GM23338 (cell line): ENCODE measurements around the gene ICAM2. TPM values are rescaled to one million over a fixed set of nuclear protein-coding genes. Genes with fewer than 3 reads are reported as not detected.

Source experiments
- ATAC-seq: fragments of 200-7000 bp; cut with Tn5 transposase; 3 replicates; pipeline ENCODE4 v1.9.1; 2020
- DNase-seq: peaks from one replicate; pipeline ENCODE4 v3.0.0-alpha.2; 2015; ENCODE audit warnings: low spot score
- H2AFZ ChIP-seq: fragments of 200-600 bp; sonication (generic); 2 replicates; pipeline ENCODE4 v1.8.0; 2016; ENCODE audit warnings: antibody characterized with exemption, mild to moderate bottlenecking, moderate library complexity
- H3F3A ChIP-seq: fragments of 200-600 bp; sonication (generic); replicated peaks from 2 replicates; pipeline ENCODE4 v1.8.0; 2017; ENCODE audit warnings: antibody characterized with exemption, mixed run types, low read depth
- H3K27ac ChIP-seq: fragments of 200-600 bp; sonication (generic); 2 replicates; pipeline ENCODE4 v1.6.1; 2016; ENCODE audit warnings: low read depth
- H3K27me3 ChIP-seq: fragments of 200-600 bp; sonication (generic); 2 replicates; pipeline ENCODE4 v1.8.0; 2016; ENCODE audit warnings: mild to moderate bottlenecking, mixed run types, moderate library complexity; ENCODE audit not compliant: insufficient read depth
- H3K36me3 ChIP-seq: fragments of 200-600 bp; sonication (generic); 2 replicates; pipeline ENCODE4 v1.8.0; 2016; ENCODE audit warnings: mild to moderate bottlenecking; ENCODE audit not compliant: insufficient read depth
- H3K4me1 ChIP-seq: fragments of 200-600 bp; sonication (generic); 2 replicates; pipeline ENCODE4 v1.8.0; 2016; ENCODE audit warnings: mild to moderate bottlenecking, moderate library complexity; ENCODE audit not compliant: insufficient read depth
- H3K4me2 ChIP-seq: fragments of 200-600 bp; sonication (generic); 2 replicates; pipeline ENCODE4 v1.7.1; 2017; ENCODE audit warnings: mixed run types
- H3K4me3 ChIP-seq: fragments of 200-600 bp; sonication (generic); 2 replicates; pipeline ENCODE4 v1.6.1; 2016; ENCODE audit warnings: mixed run types
- H3K79me2 ChIP-seq: fragments of 200-600 bp; sonication (generic); replicated peaks from 2 replicates; pipeline ENCODE4 v1.8.0; 2017; ENCODE audit warnings: mild to moderate bottlenecking; ENCODE audit not compliant: insufficient read depth
- H3K9me2 ChIP-seq: fragments of 200-600 bp; sonication (generic); 2 replicates; pipeline ENCODE4 v1.8.0; 2017; ENCODE audit not compliant: insufficient read depth
- H4K20me1 ChIP-seq: fragments of 200-600 bp; sonication (generic); replicated peaks from 2 replicates; pipeline ENCODE4 v1.8.0; 2017; ENCODE audit warnings: mild to moderate bottlenecking; ENCODE audit not compliant: insufficient read depth
- H3K27ac Mint-ChIP-seq: 2 replicates; pipeline ENCODE4 v1.8.0; 2020; ENCODE audit warnings: inconsistent platforms, mild to moderate bottlenecking, moderate library complexity, mixed read lengths
- H3K27me3 Mint-ChIP-seq: 3 replicates; pipeline ENCODE4 v1.8.0; 2022; ENCODE audit warnings: low read depth, mild to moderate bottlenecking, moderate library complexity, mixed read lengths, inconsistent platforms; ENCODE audit not compliant: insufficient read depth, poor library complexity
- H3K36me3 Mint-ChIP-seq: 3 replicates; pipeline ENCODE4 v1.8.0; 2021; ENCODE audit warnings: low read depth, mild to moderate bottlenecking, inconsistent platforms, moderate library complexity, mixed read lengths
- H3K4me1 Mint-ChIP-seq: 3 replicates; pipeline ENCODE4 v1.8.0; 2020; ENCODE audit warnings: mild to moderate bottlenecking, inconsistent platforms, mixed read lengths
- H3K4me3 Mint-ChIP-seq: 3 replicates; pipeline ENCODE4 v1.8.0; 2021; ENCODE audit warnings: moderate library complexity, mild to moderate bottlenecking, inconsistent platforms, mixed read lengths
- H3K9me3 Mint-ChIP-seq: 3 replicates; pipeline ENCODE4 v1.8.0; 2020; ENCODE audit warnings: moderate library complexity, mild to moderate bottlenecking, inconsistent platforms, mixed read lengths
- CREB1 ChIP-seq: fragments of 250-450 bp; sonication (Bioruptor Pico); IDR thresholded peaks from 2 replicates; pipeline ENCODE4 v1.5.0; 2020; ENCODE audit warnings: low read depth, mild to moderate bottlenecking, moderate library complexity
- CTCF ChIP-seq, 2 experiments: fragments of 200-600 bp in 1 of 2; sonication (generic) in 1 of 2; conservative IDR thresholded peaks; 2 replicates each; pipeline versions ENCODE4 v1.5.1 to v1.6.1; 2016 to 2017; ENCODE audit warnings: antibody characterized with exemption in 2 of 2, low read depth in 2 of 2, mild to moderate bottlenecking in 2 of 2, moderate library complexity in 1 of 2
- ETS1 ChIP-seq: IDR thresholded peaks from 2 replicates; pipeline ENCODE4 v1.6.1; 2016; ENCODE audit warnings: antibody characterized with exemption
- EZH2 ChIP-seq: fragments of 200-600 bp; sonication (generic); IDR thresholded peaks from one replicate; pipeline ENCODE4 v1.8.0; 2017; ENCODE audit warnings: antibody characterized with exemption, mild to moderate bottlenecking, low read depth; ENCODE audit not compliant: unreplicated experiment
- EZH2phosphoT487 ChIP-seq: fragments of 200-600 bp; sonication (generic); IDR thresholded peaks from one replicate; pipeline ENCODE4 v1.8.1; 2018; ENCODE audit warnings: antibody characterized with exemption; ENCODE audit not compliant: unreplicated experiment
- JUNB ChIP-seq: IDR thresholded peaks from one replicate; pipeline ENCODE4 v1.6.1; 2016; ENCODE audit warnings: antibody characterized with exemption; ENCODE audit not compliant: unreplicated experiment
- NANOG ChIP-seq: IDR thresholded peaks from 2 replicates; pipeline ENCODE4 v1.6.1; 2016; ENCODE audit warnings: antibody characterized with exemption, borderline replicate concordance
- POLR2AphosphoS5 ChIP-seq: IDR thresholded peaks from 2 replicates; pipeline ENCODE4 v1.6.1; 2016; ENCODE audit warnings: antibody characterized with exemption, low read depth
- REST ChIP-seq: IDR thresholded peaks from one replicate; pipeline ENCODE4 v1.6.1; 2018; ENCODE audit warnings: antibody characterized with exemption; ENCODE audit not compliant: unreplicated experiment
- STAT1 ChIP-seq: IDR thresholded peaks from one replicate; pipeline ENCODE4 v1.6.1; 2016; ENCODE audit warnings: antibody characterized with exemption; ENCODE audit not compliant: unreplicated experiment
- ZNF114 ChIP-seq: fragments of 250-450 bp; sonication (Bioruptor Pico); IDR thresholded peaks from 2 replicates; pipeline ENCODE4 v1.5.0; 2020; ENCODE audit warnings: mild to moderate bottlenecking, moderate library complexity
- ZNF331 ChIP-seq: fragments of 250-450 bp; sonication (Bioruptor Pico); IDR thresholded peaks from 2 replicates; pipeline ENCODE4 v1.5.0; 2020; ENCODE audit warnings: low read depth, mild to moderate bottlenecking, moderate library complexity
- ZNF462 ChIP-seq: fragments of 250-450 bp; sonication (Bioruptor Pico); IDR thresholded peaks from 2 replicates; pipeline ENCODE4 v1.5.0; 2020; ENCODE audit warnings: mild to moderate bottlenecking, moderate library complexity
- polyA plus RNA-seq: library from polyadenylated mRNA; unstranded; fragments of >200 nt; fragmentation: Nextera tagmentation; extraction: Ambion mirVana; gene quantifications from 2 replicates; pipeline ENCODE4 v1.2.1, GENCODE V29; 2016
- total RNA-seq: library from RNA; depleted of rRNA; stranded (reverse); fragments of >200 nt; shearing (Covaris generic); gene quantifications from 2 replicates; pipeline ENCODE4 v1.2.3, GENCODE V29; 2014

Gene ICAM2
- total and polyA plus RNA-seq, 2 experiments from 2014 or later: 0.31 to 0.86 TPM

GRCh38 chr17:64065161-64065560 lies 44.7 kb upstream of the ICAM2 start:
- Histone ChIP-seq H3K27me3 (no peaks in the 10 kb centered on the region), H3K9me2 (no peaks in the 10 kb centered on the region), H4K20me1 (no peaks in the 10 kb centered on the region), H3K4me3 (no peak overlapping the region), H2AFZ (no peak overlapping the region), H3K36me3 (no peaks in the 10 kb centered on the region), H3K27ac (no peak overlapping the region), H3K79me2 (no peaks in the 10 kb centered on the region), H3F3A (0 out of 2 replicates have a peak, but pooled peaks cover 3% of the 10 kb centered on the region), H3K4me1 (no peaks in the 10 kb centered on the region), H3K4me2 (no peak overlapping the region)
- peaks cover 3% of the 10 kb centered on the region for H3K27me3 Mint-ChIP-seq
- H3K9me3 Mint-ChIP-seq: peaks cover 16% of the 10 kb centered on the region
- H3K36me3 Mint-ChIP-seq: peaks cover 26% of the 10 kb centered on the region
- H3K27ac Mint-ChIP-seq: no peak overlapping the region
- H3K4me3 Mint-ChIP-seq: no peak overlapping the region
- peaks cover 13% of the 10 kb centered on the region for H3K4me1 Mint-ChIP-seq
- ATAC-seq (no peak), DNase-seq (no peak)
- TF ChIP-seq EZH2 (no peak), CTCF (conservative IDR thresholded peaks at IDR 0.05; ENCODE audit: low read depth in 2 of 2) (no peak), EZH2phosphoT487 (no peak), NANOG (no peak), JUNB (no peak), CREB1 (CRISPR knock-in tag) (no peak), REST (no peak), ZNF331 (CRISPR knock-in tag) (no peak), POLR2AphosphoS5 (no peak), ZNF114 (CRISPR knock-in tag) (no peak), ETS1 (no peak), STAT1 (no peak), ZNF462 (CRISPR knock-in tag) (no peak)
